ENCODE data around the gene SEMG1. TPM values are rescaled to one million over a fixed set of nuclear protein-coding genes. Genes with fewer than 3 reads are reported as not detected.

SEMG1 gene
- total RNA-seq, 1 experiment from 2014 or later: 2.1 TPM

GRCh38 chr20:45212836-45213235, 6.0 kb downstream of the SEMG1 start:
- H3K4me1 Mint-ChIP-seq: peaks cover 30% of the 10 kb centered on the region
- ATAC-seq (no peak), DNase-seq (ENCODE audit: low spot score) (no peak)
- H3K27me3 Mint-ChIP-seq (ENCODE audit: low read depth): peaks cover 33% of the 10 kb centered on the region
- H3K9me3 Mint-ChIP-seq: peaks cover 8% of the 10 kb centered on the region
- TF ChIP-seq HMGA2 (CRISPR knock-in tag; IDR thresholded peaks at IDR 0.05) (no peak), NFATC4 (CRISPR knock-in tag; IDR thresholded peaks at IDR 0.05) (no peak), RELA (CRISPR knock-in tag; IDR thresholded peaks at IDR 0.05; ENCODE audit: borderline replicate concordance) (no peak), MLX (CRISPR knock-in tag; IDR thresholded peaks at IDR 0.05) (no peak), ZNF532 (CRISPR knock-in tag; IDR thresholded peaks at IDR 0.05; ENCODE audit: borderline replicate concordance) (no peak), TEAD1 (CRISPR knock-in tag; IDR thresholded peaks at IDR 0.05) (no peak), ZNF121 (CRISPR knock-in tag; IDR thresholded peaks at IDR 0.05) (no peak), TEAD4 (CRISPR knock-in tag; IDR thresholded peaks at IDR 0.05) (no peak), USF1 (CRISPR knock-in tag; IDR thresholded peaks at IDR 0.05) (no peak), E2F1 (CRISPR knock-in tag; IDR thresholded peaks at IDR 0.05) (no peak), TCF7 (CRISPR knock-in tag; IDR thresholded peaks at IDR 0.05; ENCODE audit: low read depth) (no peak), GTF2I (CRISPR knock-in tag; conservative IDR thresholded peaks at IDR 0.05) (no peak)
- POLR2A ChIA-PET: no interaction called here
- peaks cover 2% of the 10 kb centered on the region; the same call in 1 of the 2 replicates for H3K36me3 Mint-ChIP-seq
- no peak overlapping the region for H3K4me3 Mint-ChIP-seq
- CTCF ChIA-PET: no interaction called here
- H3K27ac Mint-ChIP-seq: no peak overlapping the region

- ChIA-PET POLR2A (interaction anchor here (0.6 kb wide), 1 partner anchor 940 kb away, joined by 3 read pairs; no protein-coding TSS in a partner anchor), CTCF (interaction anchor here (1.8 to 2.2 kb wide), 2 partner anchors 12 to 75 kb away, joined by 5 to 10 read pairs; no protein-coding TSS in a partner anchor)
- peaks cover 37% of the 10 kb centered on the region for H3K27me3 Mint-ChIP-seq (ENCODE audit: low read depth)
Measured at GRCh38 chr20:45218124-45218523, 11.3 kb downstream of the SEMG1 start.

More at GRCh38 chr20:45218124-45218523, 11.3 kb downstream of the SEMG1 start:
- ATAC-seq (no peak), DNase-seq (ENCODE audit: low spot score) (no peak)
- Mint-ChIP-seq H3K4me3 (no peak overlapping the region), H3K36me3 (no peaks in the 10 kb centered on the region), H3K9me3 (no peaks in the 10 kb centered on the region), H3K27ac (no peak overlapping the region), H3K4me1 (no peaks in the 10 kb centered on the region)
- TF ChIP-seq SMAD3 (CRISPR knock-in tag; IDR thresholded peaks at IDR 0.05; ENCODE audit: borderline replicate concordance): no peak
- TF ChIP-seq MYBL2 (CRISPR knock-in tag; IDR thresholded peaks at IDR 0.05): no peak
- TF ChIP-seq ZNF219 (CRISPR knock-in tag; IDR thresholded peaks at IDR 0.05; ENCODE audit: borderline replicate concordance): no peak
- TF ChIP-seq E2F1 (CRISPR knock-in tag; IDR thresholded peaks at IDR 0.05): no peak
- no peak for TF ChIP-seq ZBTB43 (CRISPR knock-in tag; IDR thresholded peaks at IDR 0.05)
- TF ChIP-seq FOXP1 (CRISPR knock-in tag; IDR thresholded peaks at IDR 0.05; ENCODE audit: borderline replicate concordance): no peak
- no peak for TF ChIP-seq KAT7 (CRISPR knock-in tag; IDR thresholded peaks at IDR 0.05; ENCODE audit: borderline replicate concordance)
- TF ChIP-seq TP53 (CRISPR knock-in tag; IDR thresholded peaks at IDR 0.05): no peak
- no peak for TF ChIP-seq RORB (CRISPR knock-in tag; IDR thresholded peaks at IDR 0.05)
- TF ChIP-seq IRF2 (CRISPR knock-in tag; IDR thresholded peaks at IDR 0.05; ENCODE audit: borderline replicate concordance, low read depth): no peak
- TF ChIP-seq RELA (CRISPR knock-in tag; IDR thresholded peaks at IDR 0.05; ENCODE audit: borderline replicate concordance): no peak
- no peak for TF ChIP-seq GTF2I (CRISPR knock-in tag; conservative IDR thresholded peaks at IDR 0.05)
- TF ChIP-seq USF2 (CRISPR knock-in tag; IDR thresholded peaks at IDR 0.05): no peak
